GM12872 (cell line): Measurements from ENCODE around the gene SCP2D1.

Experiments used
- CTCF ChIP-seq: IDR thresholded peaks from 3 replicates; pipeline ENCODE4 v1.5.1; 2011; ENCODE audit warnings: low read depth, mild to moderate bottlenecking, low read length, moderate library complexity; ENCODE audit not compliant: insufficient read depth

The SCP2D1 gene

GRCh38 chr20:18813483-18813882 lies at the start of gene SCP2D1:
Gene SCP2D1, plus strand, starts transcription at chr20:18813783. Its CDS starts 33 bp downstream, at chr20:18813816.
- no peak for TF ChIP-seq CTCF

DNA sequence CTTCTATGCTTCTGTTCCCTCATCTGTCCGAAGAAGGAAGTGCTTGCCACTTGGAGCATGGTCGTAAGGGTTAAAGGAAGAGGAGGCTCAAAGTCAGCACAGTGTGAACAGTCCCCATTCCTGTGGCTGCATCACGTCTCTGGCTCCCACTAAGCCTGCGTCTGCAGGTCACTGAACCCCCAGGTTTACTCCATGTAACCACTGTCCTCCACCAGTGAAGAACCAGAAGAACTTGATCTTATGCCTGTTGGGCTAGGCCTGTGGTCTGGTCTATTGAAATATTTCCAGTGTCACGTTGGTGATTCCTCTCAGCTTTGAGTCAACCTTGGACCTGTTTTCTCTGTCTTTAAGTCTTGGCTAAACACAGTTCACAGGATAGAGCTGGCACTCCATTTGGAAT lies 45.9 kb upstream of the SCP2D1 start:
- TF ChIP-seq CTCF: no peak

DNA sequence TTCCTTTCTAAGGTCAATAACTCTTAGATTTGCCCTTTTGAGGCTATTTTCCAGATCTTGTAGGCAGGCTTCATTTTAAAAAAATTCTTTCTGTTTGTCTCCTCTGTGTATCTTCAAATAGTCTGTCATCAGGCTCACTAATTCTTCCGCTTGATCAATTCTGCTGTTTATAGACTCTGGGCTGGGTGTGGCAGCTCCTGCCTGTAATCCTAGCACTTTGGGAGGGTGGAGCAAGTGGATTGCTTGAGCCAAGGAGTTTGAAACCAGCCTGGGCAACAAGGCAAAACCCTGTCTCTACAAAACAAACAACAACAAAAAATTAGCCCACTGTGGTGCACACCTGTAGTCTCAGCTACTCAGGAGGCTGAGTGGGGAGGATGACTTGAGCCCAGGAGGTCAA lies 40.0 kb upstream of the SCP2D1 start:
- no peak for TF ChIP-seq CTCF

DNA sequence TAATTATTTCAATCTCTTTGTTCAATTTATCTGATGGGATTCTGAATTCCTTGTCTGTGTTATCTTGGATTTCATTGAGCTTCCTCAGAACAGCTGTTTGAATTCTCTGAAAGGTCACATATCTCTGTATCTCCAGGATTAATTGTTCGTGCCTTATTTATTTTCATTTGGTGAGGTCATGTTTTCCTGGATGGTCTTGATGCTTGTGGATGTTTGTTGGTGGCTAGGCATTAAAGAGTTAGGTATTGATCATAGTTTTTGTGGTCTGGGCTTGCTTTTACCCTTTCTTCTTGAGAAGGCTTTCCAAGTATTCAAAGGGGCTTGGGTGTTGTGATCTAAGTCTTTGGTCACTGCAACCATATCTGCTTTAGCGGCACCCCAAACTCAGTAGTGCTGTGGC lies 39.4 kb upstream of the SCP2D1 start:
- no peak for TF ChIP-seq CTCF

DNA sequence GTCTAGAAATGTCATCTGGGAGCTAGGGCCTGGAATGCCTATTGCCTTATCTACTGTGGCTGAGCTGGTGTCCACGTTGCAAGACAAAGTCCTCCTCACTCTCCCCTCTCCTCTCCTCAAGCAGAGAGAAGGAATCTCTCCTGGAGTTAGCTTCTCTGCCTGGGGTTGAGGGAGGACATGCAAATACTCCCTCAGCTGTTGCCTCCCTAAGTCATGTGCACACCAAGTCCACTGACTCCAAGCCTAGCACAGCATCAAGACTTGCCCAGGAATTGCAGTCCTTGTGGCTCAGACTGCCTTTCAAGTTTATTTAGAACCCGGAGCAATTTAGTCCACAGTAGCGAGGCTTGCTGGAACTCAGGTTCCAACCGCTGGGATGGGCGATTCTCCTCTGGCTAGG lies 38.0 kb upstream of the SCP2D1 start:
- no peak for TF ChIP-seq CTCF

GRCh38 chr20:18778690-18779392 lies 34.7 kb upstream of the SCP2D1 start:
- no peak for TF ChIP-seq CTCF

DNA sequence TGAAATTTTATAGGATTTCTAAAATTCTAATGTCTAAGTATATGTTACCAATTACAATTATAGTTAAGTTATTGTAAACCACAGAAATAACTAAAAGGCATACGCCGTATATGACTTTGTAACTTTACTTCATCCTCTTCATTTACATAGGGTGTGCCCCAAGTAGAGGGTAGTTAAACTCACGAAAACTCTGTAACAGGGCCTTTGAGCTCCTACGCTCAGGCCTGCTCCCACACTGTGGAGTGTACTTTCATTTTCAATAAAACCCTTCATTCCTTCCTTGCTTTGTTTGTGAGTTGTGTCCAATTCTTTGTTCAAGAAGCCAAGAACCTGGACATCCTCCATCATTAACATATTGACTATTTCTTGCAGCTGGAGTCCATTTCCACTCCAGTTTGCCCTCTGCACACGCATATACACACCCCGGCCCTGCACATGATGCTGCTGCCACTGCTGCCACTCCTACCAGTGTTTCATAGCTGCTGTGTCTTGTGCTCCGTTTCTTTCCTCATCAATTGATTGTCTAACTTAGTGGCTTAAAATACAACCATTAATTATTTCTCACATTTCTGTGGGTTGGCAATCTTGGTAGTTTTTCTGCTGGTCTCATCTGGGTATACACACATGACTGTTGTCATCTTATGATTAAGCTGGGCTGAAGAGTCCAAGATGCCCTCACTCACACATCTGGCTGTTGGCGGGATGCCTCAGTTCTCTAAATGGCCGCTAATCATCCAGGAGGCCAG lies 33.0 kb upstream of the SCP2D1 start:
- TF ChIP-seq CTCF: no peak
